Measurements from ENCODE around the gene FOXI1. TPM values are rescaled to one million over a fixed set of nuclear protein-coding genes. Genes with fewer than 3 reads are reported as not detected.

FOXI1 gene
- total RNA-seq, 1 donor from 2014 or later = not detected

- peaks cover under 1% of the 10 kb centered on the region for H3K27me3 Mint-ChIP-seq
- peaks cover 6% of the 10 kb centered on the region for H3K9me3 Mint-ChIP-seq (ENCODE audit: low read depth)
- TF ChIP-seq CTCF (IDR thresholded peaks at IDR 0.05; ENCODE audit: unreplicated experiment) = no peak
- no peak for DNase-seq (ENCODE audit: low spot score, unreplicated experiment)
- H3K36me3 Mint-ChIP-seq (ENCODE audit: insufficient read depth) = no peaks in the 10 kb centered on the region
- H3K27ac Mint-ChIP-seq = no peak overlapping the region
- H3K4me1 Mint-ChIP-seq (ENCODE audit: low read depth) = no peaks in the 10 kb centered on the region
- H3K4me3 Mint-ChIP-seq (ENCODE audit: low read depth) = no peak overlapping the region
Measured at GRCh38 chr5:170113522-170113900, 7.8 kb downstream of the FOXI1 start.

- no peak overlapping the region for H3K27ac Mint-ChIP-seq
- no peak overlapping the region for H3K4me3 Mint-ChIP-seq (ENCODE audit: low read depth)
- peaks cover 6% of the 10 kb centered on the region for H3K9me3 Mint-ChIP-seq (ENCODE audit: low read depth)
- H3K36me3 Mint-ChIP-seq (ENCODE audit: insufficient read depth) = no peaks in the 10 kb centered on the region
- no peak for TF ChIP-seq CTCF (IDR thresholded peaks at IDR 0.05; ENCODE audit: unreplicated experiment)
- peaks cover 5% of the 10 kb centered on the region for H3K27me3 Mint-ChIP-seq
- no peak for DNase-seq (ENCODE audit: low spot score, unreplicated experiment)
- no peaks in the 10 kb centered on the region for H3K4me1 Mint-ChIP-seq (ENCODE audit: low read depth)
Measured at GRCh38 chr5:170114271-170114670, 8.6 kb downstream of the FOXI1 start.

- no peak for TF ChIP-seq CTCF (IDR thresholded peaks at IDR 0.05; ENCODE audit: unreplicated experiment)
- no peak for DNase-seq (ENCODE audit: low spot score, unreplicated experiment)
- Mint-ChIP-seq H3K36me3 (ENCODE audit: insufficient read depth) (no peaks in the 10 kb centered on the region), H3K27ac (no peak overlapping the region), H3K27me3 (peaks cover 9% of the 10 kb centered on the region), H3K4me3 (ENCODE audit: low read depth) (no peak overlapping the region), H3K9me3 (ENCODE audit: low read depth) (peaks cover 6% of the 10 kb centered on the region), H3K4me1 (ENCODE audit: low read depth) (no peaks in the 10 kb centered on the region)
Measured at GRCh38 chr5:170115925-170116324, 10.2 kb downstream of the FOXI1 start.

- no peak for DNase-seq (ENCODE audit: low spot score, unreplicated experiment)
- Mint-ChIP-seq H3K27me3 (peaks cover 11% of the 10 kb centered on the region), H3K36me3 (ENCODE audit: insufficient read depth) (no peaks in the 10 kb centered on the region), H3K4me1 (ENCODE audit: low read depth) (peaks cover 2% of the 10 kb centered on the region), H3K4me3 (ENCODE audit: low read depth) (no peak overlapping the region), H3K9me3 (ENCODE audit: low read depth) (peaks cover 6% of the 10 kb centered on the region), H3K27ac (no peak overlapping the region)
- TF ChIP-seq CTCF (IDR thresholded peaks at IDR 0.05; ENCODE audit: unreplicated experiment) = no peak
Measured at GRCh38 chr5:170117736-170118135, 12.0 kb downstream of the FOXI1 start.

GRCh38 chr5:170120576-170120975 is 14.9 kb downstream of the FOXI1 start:
- Mint-ChIP-seq H3K9me3 (ENCODE audit: low read depth) (peaks cover under 1% of the 10 kb centered on the region), H3K27me3 (peaks cover 11% of the 10 kb centered on the region), H3K4me3 (ENCODE audit: low read depth) (no peak overlapping the region), H3K36me3 (ENCODE audit: insufficient read depth) (no peaks in the 10 kb centered on the region), H3K4me1 (ENCODE audit: low read depth) (peaks cover 2% of the 10 kb centered on the region), H3K27ac (no peak overlapping the region)
- DNase-seq (ENCODE audit: low spot score, unreplicated experiment) = no peak
- TF ChIP-seq CTCF (IDR thresholded peaks at IDR 0.05; ENCODE audit: unreplicated experiment) = no peak
